MM.1S (cell line): ENCODE data around the gene NFIX.

Experiments
- DNase-seq: peaks from one replicate; pipeline ENCODE4 v3.0.0-alpha.2; 2015
- H2AFZ ChIP-seq: fragments of 300-600 bp; sonication (generic); 2 replicates; pipeline ENCODE4 v1.6.0; 2016; ENCODE audit warnings: antibody characterized with exemption, low read length
- H3F3A ChIP-seq: fragments of 300-600 bp; sonication (generic); 2 replicates; pipeline ENCODE4 v1.6.1; 2016; ENCODE audit warnings: mild to moderate bottlenecking, antibody characterized with exemption, low read length, moderate library complexity, mixed read lengths; ENCODE audit not compliant: insufficient read depth
- H3K27ac ChIP-seq: fragments of 300-600 bp; sonication (generic); 2 replicates; pipeline ENCODE4 v1.5.1; 2016; ENCODE audit warnings: mild to moderate bottlenecking, low read length
- H3K27me3 ChIP-seq: fragments of 300-600 bp; sonication (generic); replicated peaks from 2 replicates; pipeline ENCODE4 v1.6.0; 2016; ENCODE audit warnings: low read length; ENCODE audit not compliant: insufficient read depth
- H3K36me3 ChIP-seq: fragments of 300-600 bp; sonication (generic); replicated peaks from 2 replicates; pipeline ENCODE4 v1.6.1; 2016; ENCODE audit warnings: mild to moderate bottlenecking, low read length, mixed read lengths; ENCODE audit not compliant: insufficient read depth
- H3K4me1 ChIP-seq: fragments of 300-600 bp; sonication (generic); 2 replicates; pipeline ENCODE4 v1.6.1; 2016; ENCODE audit warnings: low read length, mixed read lengths
- H3K4me2 ChIP-seq: fragments of 300-600 bp; sonication (generic); 2 replicates; pipeline ENCODE4 v1.6.0; 2016; ENCODE audit warnings: low read depth, low read length
- H3K4me3 ChIP-seq: fragments of 300-600 bp; sonication (generic); 2 replicates; pipeline ENCODE4 v1.5.1; 2016; ENCODE audit warnings: low read length, mixed read lengths
- H3K79me2 ChIP-seq: fragments of 300-600 bp; sonication (generic); 2 replicates; pipeline ENCODE4 v1.6.1; 2016; ENCODE audit warnings: mixed run types, low read length, mixed read lengths
- H3K9ac ChIP-seq: fragments of 300-600 bp; sonication (generic); 2 replicates; pipeline ENCODE4 v1.6.1; 2016; ENCODE audit warnings: low read length, mixed read lengths
- H3K9me2 ChIP-seq: fragments of 300-600 bp; sonication (generic); replicated peaks from 2 replicates; pipeline ENCODE4 v1.6.1; 2016; ENCODE audit warnings: mild to moderate bottlenecking, low read length, mixed read lengths; ENCODE audit not compliant: insufficient read depth
- H3K9me3 ChIP-seq: fragments of 300-600 bp; sonication (generic); replicated peaks from 2 replicates; pipeline ENCODE4 v1.6.1; 2016; ENCODE audit warnings: mild to moderate bottlenecking, low read length, mixed read lengths; ENCODE audit not compliant: insufficient read depth
- H4K20me1 ChIP-seq: fragments of 300-600 bp; sonication (generic); 2 replicates; pipeline ENCODE4 v1.6.1; 2016; ENCODE audit warnings: mild to moderate bottlenecking, low read length, moderate library complexity, mixed read lengths; ENCODE audit not compliant: insufficient read depth
- CTCF ChIP-seq: fragments of 300-600 bp; sonication (generic); IDR thresholded peaks from 2 replicates; pipeline ENCODE4 v1.5.1; 2016; ENCODE audit warnings: antibody characterized with exemption, low read length, mixed read lengths
- EZH2 ChIP-seq: fragments of 300-600 bp; sonication (generic); optimal IDR thresholded peaks from 2 replicates; pipeline ENCODE3; 2017; ENCODE audit warnings: low read depth, mild to moderate bottlenecking, antibody characterized with exemption, low read length, mixed read lengths
- EZH2phosphoT487 ChIP-seq: fragments of 300-600 bp; sonication (generic); IDR thresholded peaks from 2 replicates; pipeline ENCODE4 v1.6.1; 2018; ENCODE audit warnings: antibody characterized with exemption, low read length

The NFIX gene

GRCh38 chr19:13098277-13099072 lies 103.2 kb downstream of the NFIX start:
- Histone ChIP-seq H3K27me3 (peaks cover 50% of the 10 kb centered on the region), H3K9me3 (no peaks in the 10 kb centered on the region), H3K4me3 (no peak overlapping the region), H3K4me2 (peak overlapping the region; percentile 41), H2AFZ (no peak overlapping the region), H3K79me2 (peaks cover 5% of the 10 kb centered on the region), H3K9me2 (no peaks in the 10 kb centered on the region), H3F3A (peaks cover 28% of the 10 kb centered on the region), H3K36me3 (no peaks in the 10 kb centered on the region), H4K20me1 (no peaks in the 10 kb centered on the region), H3K4me1 (peaks cover 33% of the 10 kb centered on the region), H3K9ac (no peak overlapping the region), H3K27ac (no peak overlapping the region)
- DNase-seq, result no peak
- peak; percentile 53 for TF ChIP-seq EZH2
- TF ChIP-seq EZH2phosphoT487, result no peak

DNA sequence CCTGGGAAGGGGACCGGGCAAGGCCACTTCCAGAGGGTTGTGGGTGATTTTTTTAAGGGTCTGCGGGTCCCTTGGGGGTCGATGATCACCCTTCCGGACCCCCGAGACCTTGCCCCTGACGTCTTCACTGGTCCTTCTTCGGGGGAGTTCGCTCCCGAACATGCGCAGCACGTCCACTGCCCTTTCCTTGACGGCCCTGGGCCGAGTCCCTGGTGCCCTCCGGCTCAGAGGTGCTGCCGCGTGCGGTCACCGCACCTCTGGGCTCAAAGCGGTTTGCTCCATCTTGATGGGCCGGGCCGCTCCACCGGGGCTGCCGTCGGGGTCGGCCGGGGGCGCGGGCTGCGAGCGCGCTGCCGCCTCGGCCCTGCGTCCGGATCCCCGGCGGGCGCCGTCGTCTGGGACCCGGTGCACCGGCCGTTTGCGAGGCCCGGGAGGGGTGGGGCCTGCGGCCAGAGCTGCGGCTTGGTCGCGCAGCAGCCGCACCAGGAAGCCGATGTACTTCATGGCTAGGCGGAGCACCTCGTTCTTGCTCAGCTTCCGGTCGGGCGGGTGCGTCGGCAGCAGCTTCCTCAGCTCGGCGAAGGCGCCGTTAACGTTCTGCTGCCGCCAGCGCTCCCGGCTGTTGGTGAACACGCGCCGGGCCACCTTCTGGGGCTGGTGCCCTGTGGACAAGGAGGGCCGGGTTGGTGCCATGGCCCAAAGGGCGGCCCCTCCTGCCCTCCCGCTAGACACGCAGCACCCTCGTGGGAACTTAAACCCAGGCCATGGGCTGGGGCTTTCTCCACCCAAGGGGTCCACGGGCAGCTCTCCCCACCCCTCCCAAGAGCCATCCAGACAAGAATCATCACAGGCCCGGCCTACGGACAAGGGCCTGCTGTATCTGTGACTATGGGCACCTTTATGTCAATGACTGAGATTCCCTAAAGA lies 104.1 kb downstream of the NFIX start:
- Histone ChIP-seq H3K9ac (no peak overlapping the region), H3K9me3 (no peaks in the 10 kb centered on the region), H2AFZ (peak overlapping the region; percentile 49), H3K9me2 (no peaks in the 10 kb centered on the region), H3K36me3 (no peaks in the 10 kb centered on the region), H4K20me1 (no peaks in the 10 kb centered on the region), H3K4me3 (peak overlapping the region; percentile 35; the same call in 1 of the 2 replicates), H3K4me2 (peak overlapping the region; percentile 72), H3K27ac (no peak overlapping the region; the same call in 1 of the 2 replicates), H3K4me1 (peaks cover 40% of the 10 kb centered on the region), H3K27me3 (peaks cover 45% of the 10 kb centered on the region), H3K79me2 (peaks cover 5% of the 10 kb centered on the region), H3F3A (peaks cover 29% of the 10 kb centered on the region)
- DNase-seq, result peak; percentile 73
- TF ChIP-seq EZH2phosphoT487 (no peak), CTCF (no peak), EZH2 (no peak)

- peaks cover 38% of the 10 kb centered on the region for H3K27me3 ChIP-seq
- TF ChIP-seq CTCF, result no peak
- no peak for TF ChIP-seq EZH2phosphoT487
- no peak for TF ChIP-seq EZH2
- 0 out of 2 replicates have a peak overlapping the region, but pooled peaks have one; percentile 72 for H3K4me2 ChIP-seq
- no peaks in the 10 kb centered on the region for H3K9me3 ChIP-seq
- H3K4me3 ChIP-seq, result no peak overlapping the region
- no peaks in the 10 kb centered on the region for H3K9me2 ChIP-seq
- H3K4me1 ChIP-seq, result peaks cover 39% of the 10 kb centered on the region
- peaks cover 29% of the 10 kb centered on the region for H3F3A ChIP-seq
- no peak overlapping the region for H3K27ac ChIP-seq
- H3K36me3 ChIP-seq, result no peaks in the 10 kb centered on the region
- peak overlapping the region; percentile 49 for H2AFZ ChIP-seq
- DNase-seq, result no peak
- peaks cover 5% of the 10 kb centered on the region for H3K79me2 ChIP-seq
- no peaks in the 10 kb centered on the region for H4K20me1 ChIP-seq
- no peak overlapping the region for H3K9ac ChIP-seq
Measured at GRCh38 chr19:13100031-13100588, 104.8 kb downstream of the NFIX start.
